Gastrocnemius medialis (tissue), 4 donors: ENCODE results near the gene RBBP6. TPM values are rescaled to one million over a fixed set of nuclear protein-coding genes. Genes with fewer than 3 reads are reported as not detected.

Experiments
- ATAC-seq, 2 donors: fragments of 150-250 bp; one replicate each; pipeline ENCODE4 v1.9.1; 2016
- DNase-seq, 2 donors: peaks; one replicate each; pipeline ENCODE4 v3.0.0-alpha.2; 2019
- H3K27ac ChIP-seq, 4 donors: fragments of 200-600 bp; sonication (generic); 1 replicate in 1 of 4; 2 replicates in 3 of 4; pipeline ENCODE4 v1.5.1; 2016 to 2018; ENCODE audit warnings: mild to moderate bottlenecking in 2 of 4, moderate library complexity in 1 of 4
- H3K27me3 ChIP-seq, 3 donors: fragments of 200-600 bp; sonication (generic) in 2 of 3; 1 replicate in 1 of 3; 2 replicates in 2 of 3; pipeline versions ENCODE4 v1.5.1 to v1.6.0; 2016 to 2019; ENCODE audit warnings: mild to moderate bottlenecking in 1 of 3, moderate library complexity in 1 of 3
- H3K36me3 ChIP-seq, 2 donors: fragments of 200-600 bp; sonication (generic) in 1 of 2; one replicate each; pipeline ENCODE4 v1.5.1; 2017 to 2018
- H3K4me1 ChIP-seq, 2 donors: fragments of 200-600 bp; sonication (generic) in 1 of 2; one replicate each; pipeline ENCODE4 v1.5.1; 2016 to 2017; ENCODE audit warnings: mild to moderate bottlenecking in 2 of 2
- H3K4me3 ChIP-seq, 4 donors: fragments of 200-600 bp; sonication (generic) in 3 of 4; 1 replicate in 1 of 4; 2 replicates in 3 of 4; pipeline ENCODE4 v1.5.1; 2016 to 2019; ENCODE audit warnings: mild to moderate bottlenecking in 2 of 4
- H3K9me3 ChIP-seq, 3 donors: fragments of 200-600 bp; sonication (generic) in 2 of 3; 1 replicate in 1 of 3; 2 replicates in 2 of 3; pipeline ENCODE4 v1.5.1; 2016 to 2019
- POLR2A ChIP-seq, 2 donors: fragments of 450-650 bp; IDR thresholded peaks; one replicate each; pipeline ENCODE4 v1.6.1; 2017; ENCODE audit warnings: antibody characterized with exemption in 2 of 2, mild to moderate bottlenecking in 2 of 2, moderate library complexity in 2 of 2
- in situ Hi-C, 4 donors: fragments of 200-750 bp; cut with MboI; loops; one replicate each; pipeline versions ENCODE4 v1.15.0 to v1.8.0; 2017; ENCODE audit warnings: low sequenced_read_pairs in 4 of 4
- intact Hi-C: fragments of 100-400 bp; cut with DNase I; formaldehyde crosslinking; loops from one replicate; pipeline ENCODE4 v1.15.1; 2023; ENCODE audit warnings: low total_unique reads
- total RNA-seq, 4 donors: library from RNA; depleted of rRNA; stranded (reverse); fragments of >200 nt; gene quantifications; one replicate each; pipeline versions ENCODE4 v1.1.0 to v1.2.3, GENCODE V29; 2016
- TF ChIP-seq, protein P1 (sequence below), 5 experiments: fragments of 450-650 bp in 3 of 5; fragments of 200-600 bp in 2 of 5; sonication (generic) in 2 of 5; IDR thresholded peaks in 4 of 5; conservative IDR thresholded peaks in 1 of 5; 1 replicate in 4 of 5; 2 replicates in 1 of 5; pipeline ENCODE4 v1.5.1; 2016 to 2019; ENCODE audit warnings: antibody characterized with exemption in 5 of 5, mild to moderate bottlenecking in 3 of 5, moderate library complexity in 3 of 5

Gene RBBP6
- total RNA-seq, 4 donors from 2014 or later: 33.3 to 57.1 (median 47.8) TPM

DNA sequence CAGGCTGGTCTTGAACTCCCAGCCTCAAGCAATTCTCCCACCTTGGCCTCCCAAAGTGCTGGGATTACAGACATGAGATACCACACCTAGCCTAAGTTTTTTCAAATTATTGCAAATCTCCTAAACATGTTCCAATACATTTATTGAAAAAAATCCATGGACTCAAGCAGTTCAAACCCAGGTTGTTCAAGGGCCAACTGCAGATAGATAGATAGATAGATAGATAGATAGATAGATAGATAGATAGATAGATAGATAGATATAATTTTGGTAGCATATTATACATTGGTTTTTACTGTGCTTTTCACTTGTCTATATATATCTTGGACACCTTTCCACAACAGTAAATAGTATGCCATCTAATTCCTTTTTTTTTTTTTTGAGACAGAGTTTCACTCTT lies 20.9 kb upstream of the RBBP6 start:
- Histone ChIP-seq H3K4me3 (no peak overlapping the region), H3K27ac (no peak overlapping the region), H3K4me1 (no peaks in the 10 kb centered on the region), H3K27me3 (no peaks in the 10 kb centered on the region), H3K36me3 (no peaks in the 10 kb centered on the region), H3K9me3 (no peaks in the 10 kb centered on the region)
- intact Hi-C loops (loop anchor here (5.0 kb wide), 1 partner anchor 169 kb away; no protein-coding TSS in a partner anchor), in situ Hi-C loops (loop anchor here in 1 of 4 donors (25.0 kb wide), 1 partner anchor 856 kb away; no protein-coding TSS in a partner anchor)
- TF ChIP-seq, protein P1, sequence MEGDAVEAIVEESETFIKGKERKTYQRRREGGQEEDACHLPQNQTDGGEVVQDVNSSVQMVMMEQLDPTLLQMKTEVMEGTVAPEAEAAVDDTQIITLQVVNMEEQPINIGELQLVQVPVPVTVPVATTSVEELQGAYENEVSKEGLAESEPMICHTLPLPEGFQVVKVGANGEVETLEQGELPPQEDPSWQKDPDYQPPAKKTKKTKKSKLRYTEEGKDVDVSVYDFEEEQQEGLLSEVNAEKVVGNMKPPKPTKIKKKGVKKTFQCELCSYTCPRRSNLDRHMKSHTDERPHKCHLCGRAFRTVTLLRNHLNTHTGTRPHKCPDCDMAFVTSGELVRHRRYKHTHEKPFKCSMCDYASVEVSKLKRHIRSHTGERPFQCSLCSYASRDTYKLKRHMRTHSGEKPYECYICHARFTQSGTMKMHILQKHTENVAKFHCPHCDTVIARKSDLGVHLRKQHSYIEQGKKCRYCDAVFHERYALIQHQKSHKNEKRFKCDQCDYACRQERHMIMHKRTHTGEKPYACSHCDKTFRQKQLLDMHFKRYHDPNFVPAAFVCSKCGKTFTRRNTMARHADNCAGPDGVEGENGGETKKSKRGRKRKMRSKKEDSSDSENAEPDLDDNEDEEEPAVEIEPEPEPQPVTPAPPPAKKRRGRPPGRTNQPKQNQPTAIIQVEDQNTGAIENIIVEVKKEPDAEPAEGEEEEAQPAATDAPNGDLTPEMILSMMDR (IDR thresholded peaks at IDR 0.05 in 4 of 5, conservative IDR thresholded peaks at IDR 0.05 in 1 of 5): no peak
- no peak for TF ChIP-seq POLR2A (IDR thresholded peaks at IDR 0.05)
- DNase-seq: no peak
- no peak for ATAC-seq

DNA sequence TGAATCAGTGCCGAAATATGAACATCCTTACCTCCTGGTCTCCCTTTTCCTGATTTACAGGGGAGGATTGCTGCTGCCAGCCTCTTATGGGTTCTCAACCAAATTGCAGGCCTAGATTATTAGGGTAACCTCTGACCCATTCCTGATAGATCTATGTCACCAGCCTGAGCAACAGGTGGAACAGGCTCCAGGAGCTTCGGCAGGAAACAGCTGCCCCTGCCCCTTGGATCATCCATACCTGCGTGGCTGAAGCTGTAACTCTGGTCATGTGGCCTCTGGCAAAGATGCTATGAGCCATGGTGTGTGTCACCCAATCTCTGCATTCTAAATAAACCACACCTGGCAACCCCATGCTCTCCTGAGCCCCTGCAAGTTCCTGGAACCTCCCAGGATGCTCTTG lies 18.4 kb upstream of the RBBP6 start:
- in situ Hi-C loops (loop anchor here in 1 of 4 donors (25.0 kb wide), 1 partner anchor 859 kb away; no protein-coding TSS in a partner anchor), intact Hi-C loops (no loop called here)
- Histone ChIP-seq H3K27me3 (no peaks in the 10 kb centered on the region), H3K4me3 (no peak overlapping the region), H3K36me3 (no peaks in the 10 kb centered on the region), H3K27ac (no peak overlapping the region), H3K9me3 (no peaks in the 10 kb centered on the region), H3K4me1 (no peaks in the 10 kb centered on the region)
- TF ChIP-seq, protein P1 (IDR thresholded peaks at IDR 0.05 in 4 of 5, conservative IDR thresholded peaks at IDR 0.05 in 1 of 5): no peak
- TF ChIP-seq POLR2A (IDR thresholded peaks at IDR 0.05): no peak
- ATAC-seq: no peak
- DNase-seq: no peak

DNA sequence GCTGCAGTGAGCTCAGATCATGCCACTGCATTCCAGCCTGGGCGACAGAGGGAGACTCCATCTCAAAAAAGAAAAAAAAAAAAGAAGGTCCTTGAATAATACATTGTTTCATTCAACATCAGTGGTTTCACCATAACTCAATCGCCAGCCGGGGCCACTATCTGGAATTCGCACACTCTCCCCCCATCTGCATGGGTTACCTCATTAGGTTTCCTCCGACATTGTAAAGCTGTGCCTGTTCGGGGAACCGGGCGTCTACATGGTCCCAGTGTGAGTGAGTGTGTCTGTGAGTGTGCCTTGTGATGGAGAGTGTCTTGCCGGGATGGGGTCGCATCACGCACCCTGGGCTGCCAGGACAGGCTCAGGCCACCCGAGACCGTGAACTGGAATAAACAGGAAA lies 16.6 kb upstream of the RBBP6 start:
- intact Hi-C loops (no loop called here), in situ Hi-C loops (loop anchor here in 1 of 4 donors (25.0 kb wide), 1 partner anchor 860 kb away; no protein-coding TSS in a partner anchor)
- no peaks in the 10 kb centered on the region for H3K27me3 ChIP-seq
- no peaks in the 10 kb centered on the region for H3K36me3 ChIP-seq
- H3K9me3 ChIP-seq: no peaks in the 10 kb centered on the region
- TF ChIP-seq, protein P1 (IDR thresholded peaks at IDR 0.05 in 4 of 5, conservative IDR thresholded peaks at IDR 0.05 in 1 of 5): no peak
- no peak for TF ChIP-seq POLR2A (IDR thresholded peaks at IDR 0.05)
- H3K4me1 ChIP-seq: no peaks in the 10 kb centered on the region
- no peak for ATAC-seq
- no peak overlapping the region for H3K4me3 ChIP-seq
- H3K27ac ChIP-seq: no peak overlapping the region
- no peak for DNase-seq

DNA sequence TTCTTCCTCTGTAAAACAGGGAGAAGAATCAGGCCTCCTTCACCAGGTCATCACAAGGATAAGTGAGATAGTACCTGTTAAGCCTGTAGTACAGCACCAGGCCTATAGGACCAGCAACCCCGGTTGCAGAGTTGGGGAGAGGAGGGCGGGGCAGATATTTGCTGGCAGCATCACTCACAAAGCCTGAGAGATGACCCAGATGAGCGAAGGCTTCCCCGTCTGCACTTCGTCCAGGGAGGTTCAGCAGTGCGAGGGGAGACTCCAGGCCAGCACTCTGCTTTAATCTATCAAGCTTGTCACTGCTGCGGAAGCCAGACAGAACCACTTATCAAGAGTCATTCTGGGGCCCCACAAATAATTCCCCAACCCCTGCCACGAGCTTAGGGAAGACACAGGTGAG lies 15.8 kb upstream of the RBBP6 start:
- Histone ChIP-seq H3K27ac (no peak overlapping the region), H3K4me3 (no peak overlapping the region), H3K27me3 (no peaks in the 10 kb centered on the region), H3K36me3 (no peaks in the 10 kb centered on the region), H3K4me1 (no peaks in the 10 kb centered on the region), H3K9me3 (no peaks in the 10 kb centered on the region)
- TF ChIP-seq, protein P1 (IDR thresholded peaks at IDR 0.05 in 4 of 5, conservative IDR thresholded peaks at IDR 0.05 in 1 of 5): no peak
- TF ChIP-seq POLR2A (IDR thresholded peaks at IDR 0.05): no peak
- in situ Hi-C loops: loop anchor here in 1 of 4 donors (25.0 kb wide), 1 partner anchor 861 kb away; no protein-coding TSS in a partner anchor
- DNase-seq (no peak), ATAC-seq (no peak)
- intact Hi-C loops: no loop called here
